ENCODE results near the gene CDC20.

- no peak for TF ChIP-seq POLR2A (IDR thresholded peaks at IDR 0.05)
- TF ChIP-seq, protein P1, sequence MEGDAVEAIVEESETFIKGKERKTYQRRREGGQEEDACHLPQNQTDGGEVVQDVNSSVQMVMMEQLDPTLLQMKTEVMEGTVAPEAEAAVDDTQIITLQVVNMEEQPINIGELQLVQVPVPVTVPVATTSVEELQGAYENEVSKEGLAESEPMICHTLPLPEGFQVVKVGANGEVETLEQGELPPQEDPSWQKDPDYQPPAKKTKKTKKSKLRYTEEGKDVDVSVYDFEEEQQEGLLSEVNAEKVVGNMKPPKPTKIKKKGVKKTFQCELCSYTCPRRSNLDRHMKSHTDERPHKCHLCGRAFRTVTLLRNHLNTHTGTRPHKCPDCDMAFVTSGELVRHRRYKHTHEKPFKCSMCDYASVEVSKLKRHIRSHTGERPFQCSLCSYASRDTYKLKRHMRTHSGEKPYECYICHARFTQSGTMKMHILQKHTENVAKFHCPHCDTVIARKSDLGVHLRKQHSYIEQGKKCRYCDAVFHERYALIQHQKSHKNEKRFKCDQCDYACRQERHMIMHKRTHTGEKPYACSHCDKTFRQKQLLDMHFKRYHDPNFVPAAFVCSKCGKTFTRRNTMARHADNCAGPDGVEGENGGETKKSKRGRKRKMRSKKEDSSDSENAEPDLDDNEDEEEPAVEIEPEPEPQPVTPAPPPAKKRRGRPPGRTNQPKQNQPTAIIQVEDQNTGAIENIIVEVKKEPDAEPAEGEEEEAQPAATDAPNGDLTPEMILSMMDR (IDR thresholded peaks at IDR 0.05): no peak
These were observed 47.1 kb downstream of the CDC20 start for GRCh38 chr1:43405876-43406234.

Data from vagina (tissue), 2 donors.